Measurements from ENCODE around the gene TMEM207.
"Not testable (repeated sequence)": the region's sequence is repeated elsewhere in the genome, so short reads cannot be mapped to it uniquely, and the experiment has no call there.

TMEM207 gene

DNA sequence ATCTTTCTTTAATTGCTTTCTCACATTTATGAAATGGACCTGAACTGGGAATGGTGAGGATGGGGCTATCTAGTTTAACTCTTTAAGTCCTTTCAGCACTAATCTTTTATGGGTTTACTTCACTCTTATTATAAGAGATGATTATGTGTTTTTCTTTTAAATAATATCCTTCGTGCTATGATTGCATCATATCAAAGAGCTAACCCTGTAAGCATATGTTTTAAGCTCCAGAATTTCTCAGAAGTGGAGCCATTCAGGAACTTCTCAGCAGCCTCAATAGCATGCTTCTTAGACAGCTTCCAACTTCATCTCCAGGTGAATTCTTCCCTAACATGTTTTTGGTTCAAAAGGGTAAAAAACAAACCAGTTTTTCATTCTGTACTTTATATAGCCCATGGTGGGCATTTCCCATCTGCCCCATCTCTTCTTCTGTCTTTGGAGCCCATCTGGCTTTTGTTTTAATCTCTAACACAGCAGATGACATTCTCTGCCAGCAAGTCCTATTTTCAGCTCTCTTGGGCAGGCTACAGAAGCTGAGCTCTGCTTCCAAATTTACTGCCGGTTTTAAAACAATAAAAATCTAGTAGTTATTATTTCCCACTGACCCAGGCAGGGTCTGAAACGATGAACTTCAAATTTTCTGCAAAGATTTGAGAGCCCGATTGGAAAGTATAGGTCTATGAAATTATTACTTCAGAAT lies 37.4 kb upstream of the TMEM207 start:
- no peaks in the 10 kb centered on the region for H3K27me3 ChIP-seq (ENCODE audit: control insufficient read depth, insufficient read depth, low read length)
- no peak overlapping the region for H3K27ac ChIP-seq (ENCODE audit: low read depth, low read length)
- no peak overlapping the region for H3K9ac ChIP-seq (ENCODE audit: low read depth, low read length)
- H3K36me3 ChIP-seq (ENCODE audit: control insufficient read depth, insufficient read depth, low read length), result no peaks in the 10 kb centered on the region
- no peak overlapping the region for H3K4me3 ChIP-seq (ENCODE audit: low read depth, low read length)
- no peaks in the 10 kb centered on the region for H3K9me3 ChIP-seq (ENCODE audit: control insufficient read depth, insufficient read depth, low read length)
- H3K4me1 ChIP-seq (ENCODE audit: control insufficient read depth, insufficient read depth, low read length), result peaks cover 15% of the 10 kb centered on the region

DNA sequence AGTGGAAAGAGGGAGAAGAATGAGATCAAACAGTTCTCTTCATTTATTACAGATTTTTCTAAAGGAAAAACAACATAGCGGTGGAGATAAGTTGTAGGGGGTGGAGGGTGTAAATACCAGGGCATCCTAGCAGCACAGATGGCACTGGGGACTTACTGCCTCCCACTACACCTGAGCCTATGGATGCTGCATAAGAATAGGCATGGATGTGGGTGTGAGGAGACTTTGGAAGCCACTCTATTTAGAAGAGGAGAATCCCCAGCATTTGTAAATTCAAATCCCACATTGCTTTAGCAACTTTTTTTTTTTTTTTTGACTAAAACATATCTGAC lies 36.8 kb upstream of the TMEM207 start:
- Histone ChIP-seq H3K27me3 (ENCODE audit: control insufficient read depth, insufficient read depth, low read length) (no peaks in the 10 kb centered on the region), H3K36me3 (ENCODE audit: control insufficient read depth, insufficient read depth, low read length) (no peaks in the 10 kb centered on the region), H3K4me3 (ENCODE audit: low read depth, low read length) (no peak overlapping the region), H3K9me3 (ENCODE audit: control insufficient read depth, insufficient read depth, low read length) (no peaks in the 10 kb centered on the region), H3K9ac (ENCODE audit: low read depth, low read length) (no peak overlapping the region), H3K4me1 (ENCODE audit: control insufficient read depth, insufficient read depth, low read length) (peaks cover 18% of the 10 kb centered on the region), H3K27ac (ENCODE audit: low read depth, low read length) (no peak overlapping the region)

DNA sequence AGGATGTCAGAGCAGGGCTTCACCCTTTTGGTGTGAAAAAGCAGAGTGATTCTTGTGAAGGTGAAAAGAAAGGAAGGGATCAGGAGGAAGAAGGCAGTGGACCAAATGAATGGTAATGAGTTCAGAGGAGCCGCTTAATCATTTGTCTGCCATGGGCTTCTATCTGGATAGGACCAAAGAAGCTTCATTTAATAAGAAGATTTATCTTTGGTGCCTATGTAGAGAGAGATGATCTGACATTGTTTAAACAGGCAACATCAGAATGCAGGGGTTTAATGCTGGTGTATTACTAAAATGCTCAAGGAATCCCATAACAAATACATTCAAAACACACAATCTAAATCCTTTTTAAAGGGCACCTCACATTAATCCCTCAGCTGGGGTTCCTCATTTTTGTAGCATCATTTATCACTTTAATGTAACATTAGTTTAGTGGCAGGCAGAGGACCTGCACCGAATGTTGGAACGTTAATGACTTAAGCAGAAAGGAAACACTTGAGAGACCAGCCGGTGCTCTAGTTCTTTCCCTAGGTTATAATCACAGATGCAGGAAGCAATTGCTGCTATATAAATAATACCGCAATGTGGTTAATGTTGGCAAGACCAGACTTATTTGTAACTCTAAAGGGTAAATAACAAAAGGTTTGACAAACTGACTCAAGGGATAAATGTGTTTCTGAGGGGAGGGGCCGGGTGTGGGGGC lies 36.3 kb upstream of the TMEM207 start:
- Histone ChIP-seq H3K27ac (ENCODE audit: low read depth, low read length) (peak overlapping the region; percentile 16), H3K9me3 (ENCODE audit: control insufficient read depth, insufficient read depth, low read length) (no peaks in the 10 kb centered on the region), H3K4me1 (ENCODE audit: control insufficient read depth, insufficient read depth, low read length) (peaks cover 18% of the 10 kb centered on the region), H3K9ac (ENCODE audit: low read depth, low read length) (no peak overlapping the region), H3K4me3 (ENCODE audit: low read depth, low read length) (no peak overlapping the region), H3K36me3 (ENCODE audit: control insufficient read depth, insufficient read depth, low read length) (no peaks in the 10 kb centered on the region), H3K27me3 (ENCODE audit: control insufficient read depth, insufficient read depth, low read length) (no peaks in the 10 kb centered on the region)

DNA sequence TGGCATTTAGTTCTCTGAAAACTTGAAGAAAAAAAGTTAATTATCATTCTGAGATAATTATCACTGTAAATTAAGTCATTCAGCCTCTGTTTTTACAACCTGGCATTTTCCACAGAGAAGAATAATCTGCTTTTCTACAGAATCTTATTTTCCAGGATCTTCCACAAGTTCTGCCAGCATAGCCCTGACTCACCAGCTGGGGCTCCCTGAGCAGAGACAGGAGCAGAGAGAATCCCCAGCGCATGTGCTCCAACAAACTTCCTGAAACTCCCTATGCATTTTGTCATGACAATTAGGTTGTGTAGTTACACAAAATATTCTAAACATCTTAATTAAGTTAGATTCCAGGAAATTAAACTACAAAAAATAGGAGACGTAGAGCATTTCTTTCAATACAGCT lies 32.1 kb upstream of the TMEM207 start:
- peaks cover 16% of the 10 kb centered on the region for H3K4me1 ChIP-seq (ENCODE audit: control insufficient read depth, insufficient read depth, low read length)
- H3K36me3 ChIP-seq (ENCODE audit: control insufficient read depth, insufficient read depth, low read length), result no peaks in the 10 kb centered on the region
- no peak overlapping the region for H3K4me3 ChIP-seq (ENCODE audit: low read depth, low read length)
- H3K9ac ChIP-seq (ENCODE audit: low read depth, low read length), result no peak overlapping the region
- no peak overlapping the region for H3K27ac ChIP-seq (ENCODE audit: low read depth, low read length)
- H3K9me3 ChIP-seq (ENCODE audit: control insufficient read depth, insufficient read depth, low read length), result no peaks in the 10 kb centered on the region
- no peaks in the 10 kb centered on the region for H3K27me3 ChIP-seq (ENCODE audit: control insufficient read depth, insufficient read depth, low read length)

DNA sequence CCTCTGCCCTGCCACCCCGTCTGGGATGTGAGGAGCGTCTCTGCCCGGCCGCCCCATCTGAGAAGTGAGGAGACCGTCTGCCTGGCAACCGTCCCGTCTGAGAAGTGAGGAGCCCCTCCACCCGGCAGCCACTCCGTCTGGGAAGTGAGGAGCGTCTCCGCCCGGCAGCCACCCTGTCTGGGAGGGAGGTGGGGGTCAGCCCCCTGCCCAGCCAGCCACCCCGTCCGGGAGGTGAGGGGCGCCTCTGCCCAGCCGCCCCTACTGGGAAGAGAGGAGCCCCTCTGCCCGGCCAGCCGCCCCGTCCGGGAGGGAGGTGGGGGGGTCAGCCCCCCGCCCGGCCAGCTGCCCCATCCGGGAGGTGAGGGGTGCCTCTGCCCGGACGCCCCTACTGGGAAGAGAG lies 23.6 kb upstream of the TMEM207 start:
- H3K4me1 ChIP-seq (ENCODE audit: control insufficient read depth, insufficient read depth, low read length); H3K36me3 ChIP-seq (ENCODE audit: control insufficient read depth, insufficient read depth, low read length); H3K27me3 ChIP-seq (ENCODE audit: control insufficient read depth, insufficient read depth, low read length); H3K4me3 ChIP-seq (ENCODE audit: low read depth, low read length); H3K9ac ChIP-seq (ENCODE audit: low read depth, low read length); H3K9me3 ChIP-seq (ENCODE audit: control insufficient read depth, insufficient read depth, low read length); H3K27ac ChIP-seq (ENCODE audit: low read depth, low read length): not testable (repeated sequence)

DNA sequence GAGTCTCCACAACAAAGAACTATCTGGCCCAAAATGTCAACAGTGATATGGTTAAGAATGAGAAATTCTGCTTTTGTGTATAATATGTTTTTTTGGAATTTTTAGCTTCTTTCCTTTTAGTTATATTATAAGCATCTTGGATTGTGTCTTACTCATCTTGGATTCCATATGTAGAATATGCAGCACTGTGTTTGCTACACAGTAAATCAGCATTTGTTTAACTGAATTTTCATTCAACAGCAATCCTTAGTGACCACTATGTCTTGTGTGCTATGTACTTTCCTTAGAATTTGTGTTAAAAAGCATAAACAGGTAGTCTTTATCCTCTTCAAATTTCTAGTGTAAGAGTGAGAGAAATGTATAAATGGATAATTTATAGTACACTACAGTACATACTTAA lies 18.2 kb upstream of the TMEM207 start:
- Histone ChIP-seq H3K9me3 (ENCODE audit: control insufficient read depth, insufficient read depth, low read length) (no peaks in the 10 kb centered on the region; the same call in 1 of the 2 replicates), H3K27ac (ENCODE audit: low read depth, low read length) (no peak overlapping the region), H3K9ac (ENCODE audit: low read depth, low read length) (no peak overlapping the region), H3K36me3 (ENCODE audit: control insufficient read depth, insufficient read depth, low read length) (no peaks in the 10 kb centered on the region), H3K4me3 (ENCODE audit: low read depth, low read length) (no peak overlapping the region), H3K4me1 (ENCODE audit: control insufficient read depth, insufficient read depth, low read length) (no peaks in the 10 kb centered on the region), H3K27me3 (ENCODE audit: control insufficient read depth, insufficient read depth, low read length) (no peaks in the 10 kb centered on the region)

DNA sequence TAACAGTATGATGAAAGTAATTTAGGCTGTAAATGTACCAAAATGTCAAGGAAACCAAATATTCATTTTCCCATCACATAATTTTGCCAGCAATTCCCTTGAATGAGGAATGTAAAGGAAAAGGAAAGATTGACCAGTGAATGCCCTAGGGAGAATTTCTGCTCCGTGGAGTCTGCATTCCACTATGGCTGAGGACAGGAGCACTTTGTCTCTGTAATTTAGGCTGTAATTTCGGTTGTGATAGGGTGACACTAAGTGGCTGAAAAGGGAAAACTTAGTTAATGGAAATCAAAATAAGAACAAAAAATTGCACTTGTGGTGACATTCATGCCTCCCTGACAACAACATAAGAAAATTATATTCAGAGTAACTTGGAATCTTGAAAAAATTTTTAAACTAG lies 8.3 kb upstream of the TMEM207 start:
- Histone ChIP-seq H3K9me3 (ENCODE audit: control insufficient read depth, insufficient read depth, low read length) (no peaks in the 10 kb centered on the region), H3K27ac (ENCODE audit: low read depth, low read length) (no peak overlapping the region), H3K36me3 (ENCODE audit: control insufficient read depth, insufficient read depth, low read length) (no peaks in the 10 kb centered on the region), H3K4me3 (ENCODE audit: low read depth, low read length) (no peak overlapping the region), H3K9ac (ENCODE audit: low read depth, low read length) (no peak overlapping the region), H3K27me3 (ENCODE audit: control insufficient read depth, insufficient read depth, low read length) (no peaks in the 10 kb centered on the region), H3K4me1 (ENCODE audit: control insufficient read depth, insufficient read depth, low read length) (no peaks in the 10 kb centered on the region)

DNA sequence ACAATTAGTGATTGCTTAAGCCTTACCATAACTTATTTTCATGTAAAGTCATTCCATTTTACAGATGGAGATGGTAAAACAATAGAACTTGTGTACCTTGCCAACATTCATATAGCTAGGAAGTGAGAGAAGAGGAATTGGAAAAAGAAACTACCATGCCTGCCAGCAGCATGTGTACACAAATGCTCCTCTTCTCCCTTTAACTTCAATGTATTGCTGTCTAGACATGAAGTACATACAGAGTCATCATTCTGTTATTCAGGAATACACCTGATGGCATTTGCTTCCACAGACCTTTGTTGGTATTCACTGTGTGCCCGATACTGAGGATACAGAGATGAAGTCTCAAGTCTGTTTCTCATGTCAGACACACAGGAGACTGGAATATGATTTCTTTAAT lies 7.1 kb upstream of the TMEM207 start:
- H3K36me3 ChIP-seq (ENCODE audit: control insufficient read depth, insufficient read depth, low read length), result no peaks in the 10 kb centered on the region
- H3K4me1 ChIP-seq (ENCODE audit: control insufficient read depth, insufficient read depth, low read length), result no peaks in the 10 kb centered on the region
- H3K9me3 ChIP-seq (ENCODE audit: control insufficient read depth, insufficient read depth, low read length), result no peaks in the 10 kb centered on the region
- no peak overlapping the region for H3K9ac ChIP-seq (ENCODE audit: low read depth, low read length)
- H3K27me3 ChIP-seq (ENCODE audit: control insufficient read depth, insufficient read depth, low read length), result no peaks in the 10 kb centered on the region
- H3K4me3 ChIP-seq (ENCODE audit: low read depth, low read length), result no peak overlapping the region
- no peak overlapping the region for H3K27ac ChIP-seq (ENCODE audit: low read depth, low read length)

DNA sequence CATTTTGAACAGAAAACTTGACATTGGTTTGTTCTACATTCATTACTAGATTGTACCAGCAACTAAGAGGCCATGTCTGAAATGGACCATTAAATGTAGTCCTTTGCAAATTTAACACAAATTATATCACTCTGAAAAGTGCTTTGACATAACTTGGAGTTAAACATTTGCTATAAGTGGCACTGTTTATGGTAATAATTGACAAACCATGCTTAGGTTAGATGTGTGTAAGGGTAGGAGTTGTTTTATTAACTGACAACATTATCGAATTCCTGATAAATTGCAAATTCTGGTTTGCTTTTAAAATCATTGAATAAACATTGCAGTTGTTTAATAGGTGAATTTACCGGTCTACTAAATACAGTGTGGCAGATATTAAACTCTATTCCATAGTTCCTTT lies 6.1 kb upstream of the TMEM207 start:
- Histone ChIP-seq H3K36me3 (ENCODE audit: control insufficient read depth, insufficient read depth, low read length) (no peaks in the 10 kb centered on the region), H3K9me3 (ENCODE audit: control insufficient read depth, insufficient read depth, low read length) (no peaks in the 10 kb centered on the region), H3K4me3 (ENCODE audit: low read depth, low read length) (no peak overlapping the region), H3K4me1 (ENCODE audit: control insufficient read depth, insufficient read depth, low read length) (no peaks in the 10 kb centered on the region), H3K27me3 (ENCODE audit: control insufficient read depth, insufficient read depth, low read length) (no peaks in the 10 kb centered on the region), H3K9ac (ENCODE audit: low read depth, low read length) (no peak overlapping the region), H3K27ac (ENCODE audit: low read depth, low read length) (no peak overlapping the region)

DNA sequence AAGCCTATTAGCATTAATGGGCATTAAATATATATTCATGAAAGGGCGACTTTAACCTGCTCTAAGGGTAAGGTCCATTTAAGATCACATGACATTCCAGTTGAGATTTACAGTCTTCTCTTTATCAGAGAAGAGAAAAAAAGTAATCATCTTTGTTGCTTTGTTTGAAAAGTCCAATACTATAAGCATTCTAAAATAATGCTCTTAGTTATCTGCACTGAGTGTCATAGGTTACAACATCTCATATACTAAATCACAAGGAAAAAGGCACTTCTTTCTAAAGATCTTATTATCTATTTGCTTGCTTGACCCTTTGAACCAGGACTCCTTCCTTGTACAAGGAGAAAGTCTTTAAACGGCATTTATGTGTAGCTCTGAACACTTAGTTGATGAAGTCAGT lies 1.4 kb downstream of the TMEM207 start:
- Histone ChIP-seq H3K27me3 (ENCODE audit: control insufficient read depth, insufficient read depth, low read length) (no peaks in the 10 kb centered on the region), H3K4me1 (ENCODE audit: control insufficient read depth, insufficient read depth, low read length) (no peaks in the 10 kb centered on the region), H3K9me3 (ENCODE audit: control insufficient read depth, insufficient read depth, low read length) (no peaks in the 10 kb centered on the region), H3K4me3 (ENCODE audit: low read depth, low read length) (no peak overlapping the region), H3K27ac (ENCODE audit: low read depth, low read length) (no peak overlapping the region), H3K36me3 (ENCODE audit: control insufficient read depth, insufficient read depth, low read length) (no peaks in the 10 kb centered on the region), H3K9ac (ENCODE audit: low read depth, low read length) (no peak overlapping the region)

DNA sequence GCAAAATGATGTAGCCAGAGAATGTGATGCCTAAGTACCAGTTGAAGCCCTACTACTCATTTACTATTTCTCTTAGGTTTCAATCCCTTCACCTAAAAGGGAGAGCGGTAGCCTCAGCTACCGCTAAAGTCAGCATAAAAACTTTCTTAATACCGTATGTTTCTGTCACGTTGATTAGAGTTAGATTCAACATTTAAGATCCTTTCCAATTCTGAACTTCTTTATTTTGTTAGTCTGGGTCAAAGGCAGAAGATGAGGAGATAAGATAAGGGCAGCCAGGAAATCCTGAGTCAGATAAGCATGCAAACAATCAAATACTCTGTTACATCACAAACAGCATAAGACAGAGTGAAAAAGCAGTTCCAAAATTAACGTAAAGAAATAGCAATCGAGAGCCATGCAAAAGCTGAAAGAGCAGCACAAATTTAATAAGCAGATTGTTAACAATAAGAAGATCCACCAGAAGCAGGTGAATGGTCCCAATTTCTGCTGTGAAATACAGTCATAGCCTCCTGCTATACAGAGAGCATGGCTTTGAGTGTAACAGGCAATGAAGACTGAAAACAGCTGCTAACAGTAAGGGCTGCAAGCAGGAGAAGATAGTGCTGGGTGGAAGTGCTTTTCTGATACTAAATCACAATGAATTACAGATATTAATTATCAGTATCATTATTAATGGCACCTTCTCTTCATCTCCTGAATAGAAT lies 3.0 kb downstream of the TMEM207 start:
- no peaks in the 10 kb centered on the region for H3K27me3 ChIP-seq (ENCODE audit: control insufficient read depth, insufficient read depth, low read length)
- no peaks in the 10 kb centered on the region for H3K9me3 ChIP-seq (ENCODE audit: control insufficient read depth, insufficient read depth, low read length)
- no peak overlapping the region for H3K27ac ChIP-seq (ENCODE audit: low read depth, low read length)
- H3K4me3 ChIP-seq (ENCODE audit: low read depth, low read length), result no peak overlapping the region
- no peaks in the 10 kb centered on the region for H3K4me1 ChIP-seq (ENCODE audit: control insufficient read depth, insufficient read depth, low read length)
- H3K36me3 ChIP-seq (ENCODE audit: control insufficient read depth, insufficient read depth, low read length), result no peaks in the 10 kb centered on the region
- no peak overlapping the region for H3K9ac ChIP-seq (ENCODE audit: low read depth, low read length)

Measured in HUES48 (cell line).